Type B pancreatic cell (in vitro differentiated cells): ENCODE data around the gene MGAT2. TPM values are rescaled to one million over a fixed set of nuclear protein-coding genes. Genes with fewer than 3 reads are reported as not detected.
"Not testable (repeated sequence)": the region's sequence is repeated elsewhere in the genome, so short reads cannot be mapped to it uniquely, and the experiment has no call there.

Source experiments
- DNase-seq: peaks from one replicate; pipeline ENCODE4 v3.0.0; 2021; ENCODE audit warnings: mixed read lengths; ENCODE audit not compliant: unreplicated experiment; ENCODE audit errors: extremely low spot score
- H3K27ac Mint-ChIP-seq: 2 replicates; pipeline ENCODE4 v1.8.0; 2021; ENCODE audit warnings: mild to moderate bottlenecking, mixed read lengths
- H3K27me3 Mint-ChIP-seq: 2 replicates; pipeline ENCODE4 v1.8.0; 2021; ENCODE audit warnings: mixed read lengths
- H3K36me3 Mint-ChIP-seq: 2 replicates; pipeline ENCODE4 v1.8.0; 2021; ENCODE audit warnings: mixed read lengths
- H3K4me1 Mint-ChIP-seq: one replicate; pipeline ENCODE4 v1.8.0; 2021; ENCODE audit warnings: mixed read lengths; ENCODE audit not compliant: unreplicated experiment
- H3K4me3 Mint-ChIP-seq: 2 replicates; pipeline ENCODE4 v1.8.0; 2021; ENCODE audit warnings: mild to moderate bottlenecking, mixed read lengths
- H3K9me3 Mint-ChIP-seq: 2 replicates; pipeline ENCODE4 v1.8.0; 2021; ENCODE audit warnings: mixed read lengths
- total RNA-seq: library from RNA; stranded (reverse); gene quantifications from 2 replicates; pipeline ENCODE4 v1.2.1, GENCODE V29; 2021; ENCODE audit warnings: low replicate concordance
- TF ChIP-seq, protein P1 (sequence below): fragments of 200-600 bp; sonication (generic); conservative IDR thresholded peaks from 2 replicates; pipeline ENCODE4 v1.5.0; 2021; ENCODE audit warnings: antibody characterized with exemption, mild to moderate bottlenecking

Gene MGAT2
- total RNA-seq, 1 donor from 2014 or later: 27.0 TPM

DNA sequence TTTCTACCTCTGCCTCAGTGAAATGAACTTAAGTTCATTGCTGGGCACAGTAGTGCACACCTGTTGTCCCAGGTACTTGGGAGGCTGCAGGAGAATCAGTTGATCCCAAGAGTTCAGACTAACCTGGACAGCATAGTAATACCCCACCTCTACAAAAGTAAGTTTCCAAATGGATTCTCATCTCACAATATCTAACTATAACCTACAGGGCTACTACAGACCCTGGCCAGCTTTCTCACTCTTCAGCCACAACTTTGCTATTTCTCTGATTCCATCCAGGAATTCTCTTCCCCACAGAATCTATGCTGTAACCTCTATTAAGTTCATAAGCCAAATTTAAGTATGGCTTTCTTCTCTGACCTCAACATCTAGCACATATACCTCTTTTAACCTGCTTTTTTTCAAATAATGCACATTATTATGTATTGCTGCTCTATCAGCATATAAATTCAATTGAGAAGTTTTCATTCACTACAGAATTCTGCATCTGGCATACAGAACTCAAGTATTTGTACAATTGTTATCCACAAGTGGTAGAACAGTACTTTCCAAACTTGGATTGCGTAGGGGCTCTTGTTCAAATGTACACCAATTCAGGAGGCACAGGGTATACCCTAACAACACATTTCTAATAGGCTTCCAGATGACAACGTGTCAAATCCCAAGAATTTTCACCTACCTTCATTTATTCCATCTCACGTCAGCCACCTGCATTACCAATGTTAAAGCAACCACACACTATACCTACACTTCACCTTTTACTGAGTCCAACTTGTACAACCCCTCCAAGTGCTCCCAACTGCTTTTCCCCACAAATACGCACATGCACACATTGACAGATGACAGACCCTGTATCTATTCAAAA is 38.3 kb upstream of the MGAT2 start:
- H3K27me3 Mint-ChIP-seq: peaks cover 8% of the 10 kb centered on the region
- TF ChIP-seq, protein P1, sequence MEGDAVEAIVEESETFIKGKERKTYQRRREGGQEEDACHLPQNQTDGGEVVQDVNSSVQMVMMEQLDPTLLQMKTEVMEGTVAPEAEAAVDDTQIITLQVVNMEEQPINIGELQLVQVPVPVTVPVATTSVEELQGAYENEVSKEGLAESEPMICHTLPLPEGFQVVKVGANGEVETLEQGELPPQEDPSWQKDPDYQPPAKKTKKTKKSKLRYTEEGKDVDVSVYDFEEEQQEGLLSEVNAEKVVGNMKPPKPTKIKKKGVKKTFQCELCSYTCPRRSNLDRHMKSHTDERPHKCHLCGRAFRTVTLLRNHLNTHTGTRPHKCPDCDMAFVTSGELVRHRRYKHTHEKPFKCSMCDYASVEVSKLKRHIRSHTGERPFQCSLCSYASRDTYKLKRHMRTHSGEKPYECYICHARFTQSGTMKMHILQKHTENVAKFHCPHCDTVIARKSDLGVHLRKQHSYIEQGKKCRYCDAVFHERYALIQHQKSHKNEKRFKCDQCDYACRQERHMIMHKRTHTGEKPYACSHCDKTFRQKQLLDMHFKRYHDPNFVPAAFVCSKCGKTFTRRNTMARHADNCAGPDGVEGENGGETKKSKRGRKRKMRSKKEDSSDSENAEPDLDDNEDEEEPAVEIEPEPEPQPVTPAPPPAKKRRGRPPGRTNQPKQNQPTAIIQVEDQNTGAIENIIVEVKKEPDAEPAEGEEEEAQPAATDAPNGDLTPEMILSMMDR: no peak
- no peak for DNase-seq
- H3K27ac Mint-ChIP-seq: peak overlapping the region; percentile 26
- H3K9me3 Mint-ChIP-seq: no peaks in the 10 kb centered on the region
- H3K4me3 Mint-ChIP-seq: peak overlapping the region; percentile 35
- H3K4me1 Mint-ChIP-seq: peaks cover 34% of the 10 kb centered on the region
- peaks cover 45% of the 10 kb centered on the region for H3K36me3 Mint-ChIP-seq

DNA sequence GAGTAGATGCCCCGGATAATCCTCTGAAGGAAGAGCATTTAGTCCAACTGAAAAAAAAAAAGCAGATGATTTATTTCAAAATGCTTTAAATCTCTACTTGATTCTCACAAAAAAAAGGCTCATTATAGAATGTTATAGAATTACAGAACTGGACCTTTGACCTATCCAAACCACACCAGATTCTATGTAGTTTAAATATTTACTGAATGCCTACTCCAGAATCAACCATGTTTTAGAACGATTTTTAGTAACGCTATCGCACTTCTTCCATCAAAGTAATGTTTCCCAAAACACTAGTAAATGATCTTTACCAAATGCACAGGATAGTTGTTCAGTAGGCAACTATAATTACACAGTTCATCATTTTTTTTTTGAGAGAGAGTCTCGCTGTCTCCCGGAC is 37.0 kb upstream of the MGAT2 start:
- Mint-ChIP-seq H3K27me3 (peaks cover 8% of the 10 kb centered on the region), H3K36me3 (peaks cover 38% of the 10 kb centered on the region), H3K9me3 (no peaks in the 10 kb centered on the region), H3K4me3 (peak overlapping the region; percentile 93), H3K27ac (peak overlapping the region; percentile 99), H3K4me1 (peaks cover 34% of the 10 kb centered on the region)
- DNase-seq: no peak
- TF ChIP-seq, protein P1: no peak

DNA sequence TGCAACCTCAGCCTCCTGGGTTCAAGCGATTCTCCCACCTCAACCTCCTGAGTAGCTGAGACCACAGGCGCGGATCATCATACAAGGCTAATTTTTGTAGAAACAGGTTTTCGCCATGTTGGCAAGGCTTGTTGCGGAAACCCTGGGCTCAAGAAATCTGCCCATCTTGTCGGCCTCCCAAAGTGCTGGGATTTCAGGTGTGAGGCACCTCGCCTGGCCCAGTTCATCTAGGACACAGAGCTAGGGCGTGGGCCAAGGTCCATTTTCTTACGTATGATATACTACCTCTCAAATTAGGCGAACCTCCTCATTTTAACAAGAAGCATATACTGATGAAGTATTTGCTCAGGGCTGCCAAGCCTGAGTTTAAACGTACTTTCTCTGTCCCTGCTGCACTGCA is 36.5 kb upstream of the MGAT2 start:
- TF ChIP-seq, protein P1: no peak
- Mint-ChIP-seq H3K4me3 (peak overlapping the region; percentile 93), H3K9me3 (no peaks in the 10 kb centered on the region), H3K4me1 (peaks cover 34% of the 10 kb centered on the region), H3K27ac (peak overlapping the region; percentile 99), H3K27me3 (peaks cover 8% of the 10 kb centered on the region), H3K36me3 (peaks cover 38% of the 10 kb centered on the region)
- no peak for DNase-seq

DNA sequence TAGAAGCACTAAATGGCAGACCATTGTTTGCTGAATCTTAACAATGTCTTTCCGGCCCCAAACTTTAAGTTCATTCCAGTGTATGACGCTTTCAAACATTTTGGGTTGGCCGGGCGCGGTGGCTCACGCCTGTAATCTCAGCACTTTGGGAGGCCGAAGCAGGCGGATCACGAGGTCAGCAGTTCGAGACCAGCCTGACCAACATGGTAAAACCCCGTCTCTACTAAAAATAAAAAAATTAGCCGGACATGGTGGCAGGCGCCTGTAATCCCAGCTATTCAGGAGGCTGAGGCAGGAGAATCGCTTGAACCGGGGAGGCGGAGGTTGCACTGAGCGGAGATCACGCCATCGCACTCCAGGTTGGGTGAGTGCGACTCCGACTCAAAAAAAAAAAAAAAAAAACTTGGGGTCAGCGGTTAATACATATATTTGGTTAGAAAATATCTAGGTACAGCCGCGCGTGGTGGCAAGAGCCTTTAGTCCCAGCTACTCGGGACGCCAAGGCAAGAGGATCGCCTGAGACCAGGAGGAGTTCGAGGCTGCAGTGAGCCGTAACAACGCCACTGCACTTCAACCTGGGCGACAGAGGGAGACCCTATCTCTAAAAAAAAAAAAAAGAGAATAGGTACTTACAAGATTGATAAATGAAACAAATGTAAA is 35.5 kb upstream of the MGAT2 start:
- not testable (repeated sequence) for H3K9me3 Mint-ChIP-seq, H3K27me3 Mint-ChIP-seq, DNase-seq
- Mint-ChIP-seq H3K4me1 (peaks cover 29% of the 10 kb centered on the region), H3K4me3 (peak overlapping the region; percentile 93), H3K36me3 (peaks cover 38% of the 10 kb centered on the region), H3K27ac (peak overlapping the region; percentile 99)

DNA sequence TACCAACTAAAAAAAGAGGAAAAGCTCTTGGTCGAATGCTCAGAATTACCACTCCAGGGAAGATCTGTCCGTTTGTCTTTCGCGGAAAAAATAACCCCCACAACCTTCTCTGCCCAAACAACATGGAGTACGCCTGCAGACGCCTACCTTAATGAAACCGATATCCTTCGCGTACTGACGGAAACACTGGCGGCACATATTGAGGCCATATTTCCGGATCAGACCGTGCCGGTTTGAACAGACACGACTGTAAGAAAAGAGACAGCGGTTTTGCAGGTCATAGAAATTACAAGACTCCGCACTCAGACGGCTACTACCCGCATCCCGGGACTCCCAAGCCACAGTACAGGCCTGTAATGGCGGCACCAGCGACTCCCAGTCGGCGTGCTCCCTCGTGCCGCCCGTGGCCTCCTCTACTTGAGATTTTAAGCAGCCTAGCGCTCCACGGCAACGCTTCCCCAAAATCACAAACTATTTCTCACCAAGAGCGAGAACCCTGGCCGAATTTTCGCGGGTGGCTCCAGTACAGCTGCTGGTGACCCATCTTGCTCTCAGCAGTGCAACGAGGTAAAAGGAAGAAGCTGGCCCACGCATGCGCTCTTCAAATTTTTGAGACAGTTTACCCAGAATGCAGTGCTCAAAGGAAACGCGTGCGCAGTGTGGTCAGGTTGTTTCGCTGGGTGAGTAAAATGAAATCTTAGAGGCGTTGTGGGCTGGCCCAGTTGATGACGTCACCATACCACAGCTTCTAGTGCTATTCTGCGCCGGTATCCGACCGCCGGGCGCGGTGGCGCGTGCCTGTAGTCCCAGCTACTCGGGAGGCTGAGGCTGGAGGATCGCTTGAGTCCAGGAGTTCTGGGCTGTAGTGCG is 34.6 kb upstream of the MGAT2 start, which contains the start of gene RPS29:
TSS of gene RPS29 (minus strand) at position 578 of the 870 bp plus-strand sequence. CDS start at position 544, 34 bp downstream.
- Mint-ChIP-seq H3K4me3 (peak within 1 kb of the TSS; percentile 93), H3K27ac (peak within 1 kb of the TSS; percentile 99), H3K36me3 (peaks cover 37% of the 10 kb centered on the region), H3K4me1 (peaks cover 29% of the 10 kb centered on the region), H3K27me3 (peaks cover 8% of the 10 kb centered on the region), H3K9me3 (no peaks in the 10 kb centered on the region)
- peak; percentile 98 for DNase-seq
- TF ChIP-seq, protein P1: no peak
